Amniotic epithelial cell (primary cell): ENCODE measurements around the gene TUBGCP5.

ENCODE experiments used
- DNase-seq: peaks from one replicate; pipeline ENCODE4 v3.0.0-alpha.2; 2010; ENCODE audit warnings: low read depth

Gene TUBGCP5

DNA sequence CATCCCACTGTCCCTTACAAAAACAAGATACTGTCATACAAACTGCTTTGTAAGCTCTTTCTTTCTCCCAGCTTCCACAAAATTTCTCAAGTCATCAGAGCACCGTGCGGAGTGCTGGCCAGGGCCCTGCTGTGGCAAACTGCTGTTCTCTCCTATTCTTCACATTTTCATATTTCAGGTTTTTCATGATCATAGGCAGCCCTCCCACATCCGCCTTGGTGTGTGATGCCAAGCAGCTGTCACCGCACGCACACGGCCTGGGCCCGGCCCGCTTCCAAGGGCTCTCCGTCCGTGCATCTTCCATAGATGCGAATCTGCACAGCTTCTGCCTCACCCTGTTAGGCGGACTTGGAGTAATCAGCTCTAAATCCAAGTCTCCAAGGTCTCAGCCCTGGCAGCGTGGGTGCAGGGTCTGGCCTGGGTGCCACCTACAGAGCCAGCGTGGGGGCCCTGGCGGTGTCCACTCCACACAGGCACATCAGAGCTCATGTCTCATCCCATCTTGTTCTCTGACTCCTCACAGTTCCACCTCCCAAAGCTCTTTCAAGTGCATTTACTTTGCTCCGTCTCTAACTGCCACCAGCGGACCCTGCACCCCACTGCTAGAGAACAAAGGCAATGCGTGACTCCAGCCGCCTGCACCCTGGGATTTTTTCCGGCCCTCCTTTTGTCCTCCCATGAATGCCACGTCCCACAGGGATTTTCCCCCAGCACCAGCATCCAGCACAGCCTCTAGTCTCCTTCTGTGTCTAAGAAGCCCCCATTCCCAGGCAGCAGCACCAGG, 86.4 kb downstream of the TUBGCP5 start:
- DNase-seq, result no peak

GRCh38 chr15:22951381-22952280, 87.7 kb downstream of the TUBGCP5 start:
- DNase-seq, result no peak

GRCh38 chr15:22951031-22951380, 88.4 kb downstream of the TUBGCP5 start:
- DNase-seq, result no peak

- no peak for DNase-seq
Observed at GRCh38 chr15:22950256-22950990, 88.9 kb downstream of the TUBGCP5 start.
